ENCODE measurements around the gene ZNF892.
"Not testable (repeated sequence)": the region's sequence is repeated elsewhere in the genome, so short reads cannot be mapped to it uniquely, and the experiment has no call there.

Gene ZNF892

DNA sequence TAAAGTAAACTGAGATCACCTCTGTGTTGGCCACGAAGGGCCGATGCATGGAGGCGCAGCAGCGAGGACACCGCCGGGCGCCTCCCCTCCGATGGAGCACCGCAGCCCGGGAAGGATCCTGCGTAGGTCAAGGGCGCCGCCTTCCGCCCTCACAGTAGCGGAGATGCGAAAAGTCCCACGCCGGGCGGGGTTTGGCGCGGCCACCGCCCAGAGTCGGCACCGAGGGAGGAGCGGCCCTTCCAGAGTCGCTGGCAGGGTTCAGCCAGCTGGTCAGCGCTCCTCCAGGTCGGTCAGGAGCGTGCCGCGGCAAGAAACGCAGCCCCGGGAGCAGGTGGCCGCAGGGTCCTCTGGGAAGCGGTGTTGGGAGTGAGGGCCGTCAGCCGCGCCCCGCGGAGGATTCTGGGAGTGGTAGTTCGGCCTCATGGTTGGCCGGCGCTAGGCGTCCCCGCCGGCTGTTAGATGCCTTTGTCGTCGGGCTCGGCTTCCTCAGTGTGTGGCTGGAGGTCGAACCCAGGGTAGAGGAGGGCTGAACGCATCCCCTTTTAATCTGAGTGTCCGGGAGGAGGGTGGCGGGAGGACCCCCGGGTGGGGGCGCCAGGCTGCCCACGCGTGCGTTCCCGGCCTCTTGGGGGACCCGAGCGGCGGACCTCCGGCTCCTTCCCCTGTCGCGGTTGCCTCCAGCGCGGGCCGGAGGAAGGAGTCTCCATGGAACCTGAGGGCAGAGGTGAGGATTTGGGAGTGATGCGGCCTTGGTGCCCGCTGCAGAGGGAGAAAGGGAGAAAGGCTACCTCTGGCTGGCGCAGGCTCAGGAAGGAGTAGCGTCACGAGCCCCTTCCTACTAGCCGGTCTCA lies at the start of gene ZNF892:
Gene ZNF892, plus strand, starts transcription at position 411 of the 851 bp plus-strand sequence. Its CDS starts 295 bp downstream, at position 706.
- peak; percentile 66 for DNase-seq (ENCODE audit: low spot score)

- DNase-seq (ENCODE audit: low spot score), result no peak
Observed at GRCh38 chr2:95158441-95158840, 48.9 kb upstream of the ZNF892 start.

- DNase-seq (ENCODE audit: low spot score), result no peak
Observed at GRCh38 chr2:95158891-95159619, 48.3 kb upstream of the ZNF892 start.

- no peak for DNase-seq (ENCODE audit: low spot score)
Observed at GRCh38 chr2:95159690-95160449, 47.5 kb upstream of the ZNF892 start, which contains the start of gene ZNF514. ZNF514 (minus strand) TSS chr2:95159848; CDS start chr2:95153253, 6,595 bp downstream.

DNA sequence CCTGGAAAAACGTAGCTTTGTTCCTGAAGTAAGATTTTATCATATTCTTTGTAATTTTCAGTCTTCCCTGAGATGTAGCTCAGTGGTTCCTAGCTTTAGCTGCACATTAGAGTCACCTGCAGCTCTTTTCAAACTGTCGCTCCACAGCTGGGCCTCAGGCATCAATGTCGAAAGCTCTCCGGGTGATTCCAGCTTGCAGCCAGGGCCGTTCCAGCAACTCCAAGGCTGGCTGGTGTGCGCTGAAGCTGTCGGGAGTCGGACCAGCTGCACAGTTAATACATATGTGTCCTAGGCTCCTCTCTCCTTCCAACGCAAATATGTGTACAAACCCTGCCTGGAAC lies 42.3 kb upstream of the ZNF892 start:
- DNase-seq (ENCODE audit: low spot score), result no peak

DNA sequence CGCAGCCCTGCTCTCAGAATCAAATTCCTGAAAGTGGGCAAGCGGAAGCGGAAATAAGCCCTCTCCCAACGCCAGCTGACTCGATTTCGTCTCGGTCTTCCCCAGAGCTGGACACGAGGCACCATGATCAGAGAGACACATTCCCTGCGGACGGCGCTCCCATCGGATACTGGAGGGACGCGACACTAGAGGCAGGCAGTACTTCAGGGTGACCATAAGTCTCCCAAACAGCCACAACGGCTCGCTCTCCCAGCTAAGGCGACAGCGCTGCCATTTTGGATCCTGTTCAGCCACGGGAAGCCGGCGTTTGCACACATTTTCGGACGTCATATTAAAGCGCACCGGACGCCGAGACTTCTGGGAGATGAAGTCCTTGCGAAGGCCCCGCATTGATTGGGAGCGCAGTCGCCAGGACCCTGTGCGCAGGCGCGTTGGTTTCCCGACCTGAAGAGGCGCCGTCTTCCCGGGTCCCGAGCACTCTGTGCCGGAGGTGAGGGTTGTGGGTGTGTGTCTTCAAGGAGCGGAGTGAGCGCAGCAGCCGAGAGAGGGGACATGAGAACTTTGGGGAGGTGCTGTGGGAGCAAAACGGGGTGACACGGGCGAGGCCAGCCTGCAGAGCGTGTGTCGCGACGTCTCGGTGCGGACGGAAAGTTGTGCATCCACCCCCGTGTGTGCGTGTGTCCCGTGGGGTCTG lies 41.8 kb upstream of the ZNF892 start, which contains the start of gene ZNF2:
Gene ZNF2, plus strand, starts transcription at position 439 of the 694 bp plus-strand sequence. CDS start 10,418 bp downstream, outside the sequence.
- peak; percentile 100 for DNase-seq (ENCODE audit: low spot score)

- peak; percentile 6 for DNase-seq (ENCODE audit: low spot score)
Observed at GRCh38 chr2:95166065-95166763, 41.1 kb upstream of the ZNF892 start.

DNA sequence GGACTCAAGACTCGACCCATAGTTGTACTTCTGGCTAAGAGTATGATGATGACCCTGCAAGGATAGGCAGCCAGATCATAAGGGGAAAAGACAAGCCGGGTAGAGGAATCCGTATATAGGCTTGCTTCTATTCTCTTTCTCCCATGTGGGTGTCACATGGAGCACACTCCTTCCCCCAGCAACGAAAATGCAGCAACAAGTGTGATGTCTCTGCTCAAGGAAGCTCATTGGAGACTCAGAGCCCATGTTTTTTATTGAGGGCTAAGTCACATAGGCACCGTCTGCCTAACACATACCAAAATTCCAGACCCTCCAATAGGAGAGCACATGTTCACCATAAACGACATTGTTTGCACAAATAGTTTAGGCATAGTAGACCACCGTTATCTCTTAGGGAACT lies 35.4 kb upstream of the ZNF892 start:
- DNase-seq (ENCODE audit: low spot score), result no peak

DNA sequence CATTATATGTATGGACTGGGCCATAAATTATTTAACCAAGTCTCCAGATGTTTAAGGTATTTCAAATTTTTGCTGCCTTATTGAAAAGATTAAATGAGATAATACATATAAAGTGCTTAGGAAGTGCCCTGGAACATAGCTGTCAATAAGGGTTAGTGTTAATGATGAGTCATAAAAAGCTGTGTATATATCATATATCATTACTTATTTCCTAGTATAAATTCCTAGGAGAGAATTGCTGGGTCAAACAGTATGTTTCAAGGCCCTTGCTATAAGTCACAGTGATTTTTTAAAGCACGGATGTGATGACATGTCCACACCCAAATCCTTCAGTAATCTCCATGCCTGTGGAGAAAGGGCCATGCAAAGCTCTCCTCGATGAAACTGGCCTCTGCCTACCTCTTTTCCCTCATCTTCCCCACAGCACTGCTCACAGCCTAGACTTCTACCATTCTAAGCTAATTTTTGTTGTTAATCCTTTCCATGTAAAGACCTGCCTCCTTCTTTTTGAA lies 33.2 kb upstream of the ZNF892 start:
- no peak for DNase-seq (ENCODE audit: low spot score)

DNA sequence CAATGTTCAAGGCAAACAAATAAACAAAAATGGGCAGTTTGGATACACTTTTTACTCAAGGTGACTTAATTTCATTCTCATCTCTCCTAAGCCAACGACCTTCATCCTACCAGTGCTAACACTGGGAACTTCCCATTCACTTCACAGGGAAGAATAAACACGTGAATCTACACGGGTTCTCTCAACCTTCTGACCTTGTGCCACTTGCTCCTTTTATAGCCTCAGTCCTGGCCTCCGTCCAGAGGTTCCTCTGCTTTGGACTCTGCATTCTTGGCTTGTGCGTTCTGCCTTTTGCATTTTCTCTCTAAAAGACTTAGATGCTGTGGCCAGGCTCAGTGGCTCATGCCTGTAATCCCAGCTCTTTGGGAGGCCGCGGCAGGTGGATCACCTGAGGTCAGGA lies 27.9 kb upstream of the ZNF892 start:
- DNase-seq (ENCODE audit: low spot score), result no peak

DNA sequence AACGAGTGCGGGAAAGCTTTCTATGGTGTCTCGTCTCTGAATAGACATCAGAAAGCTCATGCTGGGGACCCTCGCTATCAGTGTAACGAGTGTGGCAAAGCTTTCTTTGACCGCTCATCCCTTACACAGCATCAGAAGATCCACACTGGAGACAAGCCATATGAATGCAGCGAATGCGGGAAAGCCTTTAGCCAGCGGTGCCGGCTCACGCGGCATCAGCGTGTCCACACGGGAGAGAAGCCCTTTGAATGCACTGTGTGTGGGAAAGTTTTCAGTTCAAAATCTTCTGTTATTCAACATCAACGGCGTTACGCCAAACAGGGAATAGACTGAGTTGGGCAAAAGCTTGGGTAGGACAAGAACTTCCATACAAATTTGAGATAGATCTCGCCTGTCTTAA lies 25.5 kb upstream of the ZNF892 start:
- DNase-seq (ENCODE audit: low spot score), result no peak

DNA sequence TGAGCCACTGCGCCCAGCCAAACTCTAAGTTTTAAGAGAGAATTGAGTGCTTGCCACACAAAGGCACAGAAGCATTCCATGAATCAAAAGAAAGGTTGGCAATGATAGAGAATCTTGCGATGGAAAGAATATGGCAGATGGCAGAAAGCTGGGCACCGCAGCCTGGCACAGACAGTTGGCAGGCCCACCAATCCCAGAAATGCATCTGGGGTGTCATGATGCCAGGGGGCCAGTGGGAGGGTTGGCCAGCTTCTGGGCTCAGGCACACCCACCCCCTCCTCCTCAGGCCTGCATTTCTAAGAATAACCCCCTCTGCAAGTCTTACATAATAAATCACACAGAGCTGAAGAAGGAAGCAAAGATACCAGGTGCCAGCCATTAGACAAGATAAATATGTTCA lies 22.1 kb upstream of the ZNF892 start:
- DNase-seq (ENCODE audit: low spot score), result no peak

DNA sequence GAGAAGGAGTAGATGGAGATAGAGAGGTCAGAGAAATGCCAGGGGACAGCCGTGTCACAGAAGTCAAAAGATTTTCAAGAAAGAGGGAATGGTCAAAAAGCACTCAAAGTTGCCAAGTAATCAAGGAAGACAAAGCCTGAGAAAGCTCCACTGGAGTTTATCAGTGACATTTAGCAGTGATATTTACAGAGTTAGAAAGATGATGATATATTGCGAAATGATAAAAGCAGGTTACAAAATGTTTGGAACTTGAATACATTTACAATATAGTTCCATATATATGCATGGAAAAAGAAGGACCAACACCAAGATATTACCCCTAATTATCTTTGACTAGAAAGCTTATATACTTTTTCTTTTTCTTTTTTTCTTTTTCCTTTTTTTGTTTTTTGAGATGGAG lies 21.3 kb upstream of the ZNF892 start:
- no peak for DNase-seq (ENCODE audit: low spot score)

DNA sequence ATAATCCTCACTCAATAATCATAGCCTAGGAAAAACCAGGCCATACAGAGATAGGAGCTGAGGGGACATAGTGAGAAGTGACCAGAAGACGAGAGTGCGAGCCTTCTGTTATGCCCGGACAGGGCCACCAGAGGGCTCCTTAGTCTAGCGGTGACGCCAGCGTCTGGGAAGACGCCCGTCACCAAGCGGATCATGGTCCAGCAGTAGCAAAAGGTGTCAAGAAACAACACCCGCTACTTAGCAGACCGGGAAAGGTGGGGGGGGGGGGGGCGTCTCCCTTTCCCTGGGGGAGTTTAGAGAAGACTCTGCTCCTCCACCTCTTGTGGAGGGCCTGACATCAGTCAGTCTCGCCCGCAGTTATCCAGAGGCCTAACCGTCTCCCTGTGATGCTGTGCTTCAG lies 14.4 kb upstream of the ZNF892 start:
- DNase-seq (ENCODE audit: low spot score), result not testable (repeated sequence)

DNA sequence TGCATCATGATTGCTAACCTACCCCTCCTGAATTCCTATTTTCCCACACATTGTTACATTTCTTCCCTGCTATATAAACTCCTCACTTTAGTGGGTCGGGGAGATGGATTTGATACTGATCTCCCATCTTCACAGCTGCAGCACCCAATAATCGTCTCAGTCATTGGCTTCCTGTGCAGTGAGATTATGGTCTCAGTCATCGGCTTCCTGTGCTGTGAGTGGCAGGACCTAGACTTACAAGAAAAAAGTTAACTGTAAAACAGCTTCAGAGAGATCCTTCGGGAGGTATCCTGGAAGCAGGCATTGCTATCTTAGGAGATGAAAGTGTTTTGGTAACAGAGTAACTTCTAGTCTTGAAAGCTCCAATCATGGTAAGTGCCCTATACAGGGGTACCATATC lies 3.4 kb upstream of the ZNF892 start:
- DNase-seq (ENCODE audit: low spot score), result no peak

GRCh38 chr2:95204396-95204795 lies 2.9 kb upstream of the ZNF892 start:
- DNase-seq (ENCODE audit: low spot score), result no peak

- no peak for DNase-seq (ENCODE audit: low spot score)
Observed at GRCh38 chr2:95206096-95206495, 1.2 kb upstream of the ZNF892 start.

GRCh38 chr2:95208106-95208505 lies 785 bp downstream of the ZNF892 start:
- DNase-seq (ENCODE audit: low spot score), result no peak

DNA sequence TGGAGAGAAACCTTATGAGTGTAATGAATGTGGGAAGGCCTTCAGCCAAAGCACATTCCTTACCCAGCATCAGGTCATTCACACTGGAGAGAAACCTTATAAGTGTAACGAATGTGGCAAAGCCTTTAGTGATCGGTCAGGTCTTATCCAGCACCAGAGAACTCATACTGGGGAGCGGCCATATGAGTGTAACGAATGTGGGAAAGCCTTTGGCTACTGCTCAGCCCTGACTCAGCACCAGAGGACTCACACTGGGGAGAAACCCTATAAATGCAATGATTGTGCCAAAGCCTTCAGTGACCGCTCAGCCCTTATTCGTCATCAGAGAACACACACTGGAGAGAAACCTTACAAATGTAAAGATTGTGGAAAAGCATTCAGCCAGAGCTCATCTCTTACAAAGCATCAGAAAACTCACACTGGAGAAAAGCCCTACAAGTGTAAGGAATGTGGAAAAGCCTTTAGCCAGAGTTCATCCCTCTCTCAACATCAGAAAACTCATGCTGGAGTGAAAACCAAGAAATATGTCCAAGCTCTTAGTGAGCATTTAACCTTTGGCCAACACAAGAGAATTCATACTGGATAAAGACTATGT lies 7.8 kb downstream of the ZNF892 start:
- DNase-seq (ENCODE audit: low spot score), result no peak

- no peak for DNase-seq (ENCODE audit: low spot score)
Observed at GRCh38 chr2:95220449-95220848, 13.1 kb downstream of the ZNF892 start.

GRCh38 chr2:95225658-95226057 lies 18.3 kb downstream of the ZNF892 start:
- DNase-seq (ENCODE audit: low spot score), result no peak

Data from COLO829 (cell line).